Fibroblast of lung (primary cell): ENCODE measurements around the gene PDP2.

ENCODE experiments used
- CTCF ChIP-seq, 2 donors: IDR thresholded peaks in 1 of 2; conservative IDR thresholded peaks in 1 of 2; 1 replicate in 1 of 2; 2 replicates in 1 of 2; pipeline ENCODE4 v1.5.1; 2011 to 2012; ENCODE audit warnings: low read length in 2 of 2, control low read depth in 1 of 2, inconsistent platforms in 1 of 2, low read depth in 1 of 2, mild to moderate bottlenecking in 1 of 2
- EZH2 ChIP-seq: IDR thresholded peaks from 2 replicates; pipeline ENCODE4 v1.5.1; 2012; ENCODE audit warnings: low read length, control low read depth, mild to moderate bottlenecking; ENCODE audit errors: missing control alignments

GRCh38 chr16:66918355-66918754 is 38.0 kb downstream of the PDP2 start:
- TF ChIP-seq CTCF (conservative IDR thresholded peaks at IDR 0.05 in 1 of 2, IDR thresholded peaks at IDR 0.05 in 1 of 2; ENCODE audit: low read depth in 1 of 2, low read length in 2 of 2) (no peak), EZH2 (no peak)
